ENCODE data around the gene STK24. TPM values are rescaled to one million over a fixed set of nuclear protein-coding genes. Genes with fewer than 3 reads are reported as not detected.

Gene STK24
- total RNA-seq, 2 donors from 2014 or later: 55.8 to 63.2 TPM

GRCh38 chr13:98443800-98444325 lies 133.0 kb downstream of the STK24 start:
- TF ChIP-seq CTCF (IDR thresholded peaks at IDR 0.05): no peak
- Histone ChIP-seq H3K36me3 (peaks cover 26% of the 10 kb centered on the region), H3K27ac (no peak overlapping the region), H3K4me3 (no peak overlapping the region), H3K4me1 (peaks cover 0 to 13% of the 10 kb centered on the region in 2 donors), H3K9me3 (no peaks in the 10 kb centered on the region), H3K27me3 (no peaks in the 10 kb centered on the region)
- DNase-seq (ENCODE audit: low spot score): no peak

GRCh38 chr13:98443329-98443728 lies 133.6 kb downstream of the STK24 start:
- Histone ChIP-seq H3K4me1 (peaks cover 0 to 13% of the 10 kb centered on the region in 2 donors), H3K9me3 (no peaks in the 10 kb centered on the region), H3K36me3 (peaks cover 26% of the 10 kb centered on the region), H3K4me3 (no peak overlapping the region), H3K27ac (no peak overlapping the region), H3K27me3 (no peaks in the 10 kb centered on the region)
- no peak for TF ChIP-seq CTCF (IDR thresholded peaks at IDR 0.05)
- DNase-seq (ENCODE audit: low spot score): no peak

GRCh38 chr13:98442391-98443230 lies 134.3 kb downstream of the STK24 start:
- no peak for TF ChIP-seq CTCF (IDR thresholded peaks at IDR 0.05)
- Histone ChIP-seq H3K4me1 (peaks cover 0 to 8% of the 10 kb centered on the region in 2 donors), H3K9me3 (no peaks in the 10 kb centered on the region), H3K27me3 (no peaks in the 10 kb centered on the region), H3K36me3 (peaks cover 22% of the 10 kb centered on the region), H3K27ac (no peak overlapping the region), H3K4me3 (no peak overlapping the region)
- no peak for DNase-seq (ENCODE audit: low spot score)

GRCh38 chr13:98441056-98441676 lies 135.7 kb downstream of the STK24 start:
- H3K4me3 ChIP-seq: no peak overlapping the region
- peaks cover 8% of the 10 kb centered on the region for H3K36me3 ChIP-seq
- peaks cover 0 to 8% of the 10 kb centered on the region in 2 donors for H3K4me1 ChIP-seq
- H3K27me3 ChIP-seq: no peaks in the 10 kb centered on the region
- DNase-seq (ENCODE audit: low spot score): no peak
- TF ChIP-seq CTCF (IDR thresholded peaks at IDR 0.05): no peak
- no peak overlapping the region for H3K27ac ChIP-seq
- no peaks in the 10 kb centered on the region for H3K9me3 ChIP-seq

- no peak for DNase-seq (ENCODE audit: low spot score)
- Histone ChIP-seq H3K9me3 (no peaks in the 10 kb centered on the region), H3K27ac (no peak overlapping the region), H3K4me3 (no peak overlapping the region), H3K4me1 (peaks cover 0 to 5% of the 10 kb centered on the region in 2 donors), H3K27me3 (no peaks in the 10 kb centered on the region), H3K36me3 (peaks cover 8% of the 10 kb centered on the region)
- no peak for TF ChIP-seq CTCF (IDR thresholded peaks at IDR 0.05)
Measured at GRCh38 chr13:98440390-98441055, 136.4 kb downstream of the STK24 start.

Measured in right atrium auricular region (tissue), 2 donors.